ENCODE measurements around the gene TMEM17. TPM values are rescaled to one million over a fixed set of nuclear protein-coding genes. Genes with fewer than 3 reads are reported as not detected.

TMEM17 gene
- total and polyA plus RNA-seq, 2 donors (not counting 3 experiments of a cell fraction or from before 2014, with no cell fraction given) = 0.91 to 2.0 TPM

GRCh38 chr2:62479917-62480316 lies 26.1 kb downstream of the TMEM17 start:
- TF ChIP-seq MYC (IDR thresholded peaks at IDR 0.05; ENCODE audit: low read depth, low read length) (no peak), POLR2AphosphoS5 (IDR thresholded peaks at IDR 0.05; ENCODE audit: insufficient read depth, low read depth, low read length) (no peak), MAX (IDR thresholded peaks at IDR 0.05; ENCODE audit: insufficient read depth, insufficient read length) (no peak), GATA2 (IDR thresholded peaks at IDR 0.05; ENCODE audit: insufficient read depth, insufficient read length, low read depth, low read length) (no peak), JUN (IDR thresholded peaks at IDR 0.05; ENCODE audit: borderline replicate concordance, insufficient read depth, insufficient read length, low read depth) (no peak), FOS (IDR thresholded peaks at IDR 0.05; ENCODE audit: borderline replicate concordance, insufficient read depth, low read length) (no peak), POLR2A (IDR thresholded peaks at IDR 0.05; ENCODE audit: low read depth, low read length) (no peak), EZH2 (IDR thresholded peaks at IDR 0.05; ENCODE audit: borderline replicate concordance, low read depth, low read length, severe bottlenecking) (no peak)
- TF ChIP-seq, protein P1, sequence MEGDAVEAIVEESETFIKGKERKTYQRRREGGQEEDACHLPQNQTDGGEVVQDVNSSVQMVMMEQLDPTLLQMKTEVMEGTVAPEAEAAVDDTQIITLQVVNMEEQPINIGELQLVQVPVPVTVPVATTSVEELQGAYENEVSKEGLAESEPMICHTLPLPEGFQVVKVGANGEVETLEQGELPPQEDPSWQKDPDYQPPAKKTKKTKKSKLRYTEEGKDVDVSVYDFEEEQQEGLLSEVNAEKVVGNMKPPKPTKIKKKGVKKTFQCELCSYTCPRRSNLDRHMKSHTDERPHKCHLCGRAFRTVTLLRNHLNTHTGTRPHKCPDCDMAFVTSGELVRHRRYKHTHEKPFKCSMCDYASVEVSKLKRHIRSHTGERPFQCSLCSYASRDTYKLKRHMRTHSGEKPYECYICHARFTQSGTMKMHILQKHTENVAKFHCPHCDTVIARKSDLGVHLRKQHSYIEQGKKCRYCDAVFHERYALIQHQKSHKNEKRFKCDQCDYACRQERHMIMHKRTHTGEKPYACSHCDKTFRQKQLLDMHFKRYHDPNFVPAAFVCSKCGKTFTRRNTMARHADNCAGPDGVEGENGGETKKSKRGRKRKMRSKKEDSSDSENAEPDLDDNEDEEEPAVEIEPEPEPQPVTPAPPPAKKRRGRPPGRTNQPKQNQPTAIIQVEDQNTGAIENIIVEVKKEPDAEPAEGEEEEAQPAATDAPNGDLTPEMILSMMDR (IDR thresholded peaks at IDR 0.05; ENCODE audit: extremely low read depth in 1 of 2, insufficient read depth in 1 of 2, low read depth in 1 of 2, low read length in 2 of 2) = no peak
- DNase-seq (ENCODE audit: low read depth, low spot score) = no peak
- no TSS peak for BruUV-seq (replicated peaks)
- H3K4me2 ChIP-seq (ENCODE audit: insufficient read depth, low read length) = no peak overlapping the region
- dilution Hi-C loops (cut with MboI; ENCODE audit: extremely low pct_ligation_motif_present, low sequenced_read_pairs) = no loop called here
- ChIA-PET POLR2A (no interaction called here), CTCF (interaction anchor here (3.1 kb wide), 1 partner anchor 22 kb away, joined by 16 read pairs; no protein-coding TSS in a partner anchor)
- no peak overlapping the region for H3K27ac ChIP-seq (ENCODE audit: insufficient read depth, low read depth, low read length)
- peaks cover 26% of the 10 kb centered on the region for H3K4me1 ChIP-seq (ENCODE audit: control insufficient read depth, extremely low read depth, insufficient read depth, low read length)
- FAIRE-seq = no peak
- H3K79me2 ChIP-seq (ENCODE audit: control insufficient read depth, insufficient read depth, low read length) = no peaks in the 10 kb centered on the region
- H3K9ac ChIP-seq (replicated peaks; ENCODE audit: extremely low read depth, insufficient read depth, low read length) = no peak overlapping the region
- no peaks in the 10 kb centered on the region for H3K36me3 ChIP-seq (ENCODE audit: control insufficient read depth in 2 of 2, extremely low read depth in 1 of 2, insufficient read depth in 2 of 2, low read length in 2 of 2)
- no peak overlapping the region for H2AFZ ChIP-seq (ENCODE audit: low read depth, low read length)
- no peaks in the 10 kb centered on the region for H3K9me1 ChIP-seq (replicated peaks; ENCODE audit: control insufficient read depth, extremely low read depth, insufficient read depth, low read length)
- intact Hi-C loops (cut with micrococcal nuclease) = loop anchor here (10.0 kb wide), 1 partner anchor 575 kb away; the partner anchor contains the start of gene OTX1
- H4K20me1 ChIP-seq (replicated peaks; ENCODE audit: control insufficient read depth, extremely low read depth, insufficient read depth, low read length) = no peaks in the 10 kb centered on the region
- no peaks in the 10 kb centered on the region for H3K9me3 ChIP-seq (replicated peaks; ENCODE audit: control insufficient read depth, insufficient read depth, low read length)
- H3K27me3 ChIP-seq (ENCODE audit: control insufficient read depth in 2 of 2, insufficient read depth in 2 of 2, low read length in 2 of 2) = no peaks in the 10 kb centered on the region
- no peak overlapping the region for H3K4me3 ChIP-seq (replicated peaks in 1 of 3; ENCODE audit: insufficient read depth in 1 of 3, low read depth in 1 of 3, low read length in 3 of 3)
